GM23338 (cell line): ENCODE measurements around the gene PDCD1. TPM values are rescaled to one million over a fixed set of nuclear protein-coding genes. Genes with fewer than 3 reads are reported as not detected.

Experiments used
- ATAC-seq: fragments of 200-7000 bp; cut with Tn5 transposase; 3 replicates; pipeline ENCODE4 v1.9.1; 2020
- DNase-seq: peaks from one replicate; pipeline ENCODE4 v3.0.0-alpha.2; 2015; ENCODE audit warnings: low spot score
- H2AFZ ChIP-seq: fragments of 200-600 bp; sonication (generic); 2 replicates; pipeline ENCODE4 v1.8.0; 2016; ENCODE audit warnings: antibody characterized with exemption, mild to moderate bottlenecking, moderate library complexity
- H3F3A ChIP-seq: fragments of 200-600 bp; sonication (generic); replicated peaks from 2 replicates; pipeline ENCODE4 v1.8.0; 2017; ENCODE audit warnings: antibody characterized with exemption, mixed run types, low read depth
- H3K27ac ChIP-seq: fragments of 200-600 bp; sonication (generic); 2 replicates; pipeline ENCODE4 v1.6.1; 2016; ENCODE audit warnings: low read depth
- H3K27me3 ChIP-seq: fragments of 200-600 bp; sonication (generic); 2 replicates; pipeline ENCODE4 v1.8.0; 2016; ENCODE audit warnings: mild to moderate bottlenecking, mixed run types, moderate library complexity; ENCODE audit not compliant: insufficient read depth
- H3K36me3 ChIP-seq: fragments of 200-600 bp; sonication (generic); 2 replicates; pipeline ENCODE4 v1.8.0; 2016; ENCODE audit warnings: mild to moderate bottlenecking; ENCODE audit not compliant: insufficient read depth
- H3K4me1 ChIP-seq: fragments of 200-600 bp; sonication (generic); 2 replicates; pipeline ENCODE4 v1.8.0; 2016; ENCODE audit warnings: mild to moderate bottlenecking, moderate library complexity; ENCODE audit not compliant: insufficient read depth
- H3K4me2 ChIP-seq: fragments of 200-600 bp; sonication (generic); 2 replicates; pipeline ENCODE4 v1.7.1; 2017; ENCODE audit warnings: mixed run types
- H3K4me3 ChIP-seq: fragments of 200-600 bp; sonication (generic); 2 replicates; pipeline ENCODE4 v1.6.1; 2016; ENCODE audit warnings: mixed run types
- H3K79me2 ChIP-seq: fragments of 200-600 bp; sonication (generic); replicated peaks from 2 replicates; pipeline ENCODE4 v1.8.0; 2017; ENCODE audit warnings: mild to moderate bottlenecking; ENCODE audit not compliant: insufficient read depth
- H3K9me2 ChIP-seq: fragments of 200-600 bp; sonication (generic); 2 replicates; pipeline ENCODE4 v1.8.0; 2017; ENCODE audit not compliant: insufficient read depth
- H4K20me1 ChIP-seq: fragments of 200-600 bp; sonication (generic); replicated peaks from 2 replicates; pipeline ENCODE4 v1.8.0; 2017; ENCODE audit warnings: mild to moderate bottlenecking; ENCODE audit not compliant: insufficient read depth
- H3K27ac Mint-ChIP-seq: 2 replicates; pipeline ENCODE4 v1.8.0; 2020; ENCODE audit warnings: inconsistent platforms, mild to moderate bottlenecking, moderate library complexity, mixed read lengths
- H3K27me3 Mint-ChIP-seq: 3 replicates; pipeline ENCODE4 v1.8.0; 2022; ENCODE audit warnings: low read depth, mild to moderate bottlenecking, moderate library complexity, mixed read lengths, inconsistent platforms; ENCODE audit not compliant: insufficient read depth, poor library complexity
- H3K36me3 Mint-ChIP-seq: 3 replicates; pipeline ENCODE4 v1.8.0; 2021; ENCODE audit warnings: low read depth, mild to moderate bottlenecking, inconsistent platforms, moderate library complexity, mixed read lengths
- H3K4me1 Mint-ChIP-seq: 3 replicates; pipeline ENCODE4 v1.8.0; 2020; ENCODE audit warnings: mild to moderate bottlenecking, inconsistent platforms, mixed read lengths
- H3K4me3 Mint-ChIP-seq: 3 replicates; pipeline ENCODE4 v1.8.0; 2021; ENCODE audit warnings: moderate library complexity, mild to moderate bottlenecking, inconsistent platforms, mixed read lengths
- H3K9me3 Mint-ChIP-seq: 3 replicates; pipeline ENCODE4 v1.8.0; 2020; ENCODE audit warnings: moderate library complexity, mild to moderate bottlenecking, inconsistent platforms, mixed read lengths
- CREB1 ChIP-seq: fragments of 250-450 bp; sonication (Bioruptor Pico); IDR thresholded peaks from 2 replicates; pipeline ENCODE4 v1.5.0; 2020; ENCODE audit warnings: low read depth, mild to moderate bottlenecking, moderate library complexity
- EZH2 ChIP-seq: fragments of 200-600 bp; sonication (generic); IDR thresholded peaks from one replicate; pipeline ENCODE4 v1.8.0; 2017; ENCODE audit warnings: antibody characterized with exemption, mild to moderate bottlenecking, low read depth; ENCODE audit not compliant: unreplicated experiment
- EZH2phosphoT487 ChIP-seq: fragments of 200-600 bp; sonication (generic); IDR thresholded peaks from one replicate; pipeline ENCODE4 v1.8.1; 2018; ENCODE audit warnings: antibody characterized with exemption; ENCODE audit not compliant: unreplicated experiment
- NANOG ChIP-seq: IDR thresholded peaks from 2 replicates; pipeline ENCODE4 v1.6.1; 2016; ENCODE audit warnings: antibody characterized with exemption, borderline replicate concordance
- POLR2AphosphoS5 ChIP-seq: IDR thresholded peaks from 2 replicates; pipeline ENCODE4 v1.6.1; 2016; ENCODE audit warnings: antibody characterized with exemption, low read depth
- STAT1 ChIP-seq: IDR thresholded peaks from one replicate; pipeline ENCODE4 v1.6.1; 2016; ENCODE audit warnings: antibody characterized with exemption; ENCODE audit not compliant: unreplicated experiment
- ZNF462 ChIP-seq: fragments of 250-450 bp; sonication (Bioruptor Pico); IDR thresholded peaks from 2 replicates; pipeline ENCODE4 v1.5.0; 2020; ENCODE audit warnings: mild to moderate bottlenecking, moderate library complexity
- polyA plus RNA-seq: library from polyadenylated mRNA; unstranded; fragments of >200 nt; fragmentation: Nextera tagmentation; extraction: Ambion mirVana; gene quantifications from 2 replicates; pipeline ENCODE4 v1.2.1, GENCODE V29; 2016
- total RNA-seq: library from RNA; depleted of rRNA; stranded (reverse); fragments of >200 nt; shearing (Covaris generic); gene quantifications from 2 replicates; pipeline ENCODE4 v1.2.3, GENCODE V29; 2014
- TF ChIP-seq, protein P1 (sequence below): IDR thresholded peaks from one replicate; pipeline ENCODE4 v1.6.1; 2018; ENCODE audit warnings: antibody characterized with exemption; ENCODE audit not compliant: unreplicated experiment

PDCD1 gene
- total and polyA plus RNA-seq, 2 experiments from 2014 or later: 0.34 to 0.38 TPM

- no peaks in the 10 kb centered on the region for H3K4me1 ChIP-seq
- H4K20me1 ChIP-seq: no peaks in the 10 kb centered on the region
- H3K79me2 ChIP-seq: no peaks in the 10 kb centered on the region
- H3K4me3 ChIP-seq: no peak overlapping the region
- Mint-ChIP-seq H3K9me3 (no peaks in the 10 kb centered on the region), H3K27ac (no peak overlapping the region), H3K27me3 (peaks cover 3% of the 10 kb centered on the region), H3K36me3 (no peaks in the 10 kb centered on the region), H3K4me3 (no peak overlapping the region), H3K4me1 (peaks cover 10% of the 10 kb centered on the region)
- H3K4me2 ChIP-seq: no peak overlapping the region
- H3K27ac ChIP-seq: no peak overlapping the region
- H3K27me3 ChIP-seq: no peaks in the 10 kb centered on the region
- no peak for TF ChIP-seq POLR2AphosphoS5
- TF ChIP-seq EZH2: no peak
- no peak for TF ChIP-seq STAT1
- no peak for TF ChIP-seq ZNF462 (CRISPR knock-in tag)
- no peak for TF ChIP-seq EZH2phosphoT487
- TF ChIP-seq NANOG: no peak
- TF ChIP-seq, protein P1, sequence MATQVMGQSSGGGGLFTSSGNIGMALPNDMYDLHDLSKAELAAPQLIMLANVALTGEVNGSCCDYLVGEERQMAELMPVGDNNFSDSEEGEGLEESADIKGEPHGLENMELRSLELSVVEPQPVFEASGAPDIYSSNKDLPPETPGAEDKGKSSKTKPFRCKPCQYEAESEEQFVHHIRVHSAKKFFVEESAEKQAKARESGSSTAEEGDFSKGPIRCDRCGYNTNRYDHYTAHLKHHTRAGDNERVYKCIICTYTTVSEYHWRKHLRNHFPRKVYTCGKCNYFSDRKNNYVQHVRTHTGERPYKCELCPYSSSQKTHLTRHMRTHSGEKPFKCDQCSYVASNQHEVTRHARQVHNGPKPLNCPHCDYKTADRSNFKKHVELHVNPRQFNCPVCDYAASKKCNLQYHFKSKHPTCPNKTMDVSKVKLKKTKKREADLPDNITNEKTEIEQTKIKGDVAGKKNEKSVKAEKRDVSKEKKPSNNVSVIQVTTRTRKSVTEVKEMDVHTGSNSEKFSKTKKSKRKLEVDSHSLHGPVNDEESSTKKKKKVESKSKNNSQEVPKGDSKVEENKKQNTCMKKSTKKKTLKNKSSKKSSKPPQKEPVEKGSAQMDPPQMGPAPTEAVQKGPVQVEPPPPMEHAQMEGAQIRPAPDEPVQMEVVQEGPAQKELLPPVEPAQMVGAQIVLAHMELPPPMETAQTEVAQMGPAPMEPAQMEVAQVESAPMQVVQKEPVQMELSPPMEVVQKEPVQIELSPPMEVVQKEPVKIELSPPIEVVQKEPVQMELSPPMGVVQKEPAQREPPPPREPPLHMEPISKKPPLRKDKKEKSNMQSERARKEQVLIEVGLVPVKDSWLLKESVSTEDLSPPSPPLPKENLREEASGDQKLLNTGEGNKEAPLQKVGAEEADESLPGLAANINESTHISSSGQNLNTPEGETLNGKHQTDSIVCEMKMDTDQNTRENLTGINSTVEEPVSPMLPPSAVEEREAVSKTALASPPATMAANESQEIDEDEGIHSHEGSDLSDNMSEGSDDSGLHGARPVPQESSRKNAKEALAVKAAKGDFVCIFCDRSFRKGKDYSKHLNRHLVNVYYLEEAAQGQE: no peak
- TF ChIP-seq CREB1 (CRISPR knock-in tag): no peak
- no peak overlapping the region for H2AFZ ChIP-seq
- DNase-seq: no peak
- H3K9me2 ChIP-seq: no peaks in the 10 kb centered on the region
- ATAC-seq: no peak
- no peaks in the 10 kb centered on the region for H3F3A ChIP-seq
- no peaks in the 10 kb centered on the region for H3K36me3 ChIP-seq
Observed at GRCh38 chr2:241835611-241836010, 23.1 kb downstream of the PDCD1 start.
